GM12865 (cell line): ENCODE data around the gene RFNG.

Experiments
- DNase-seq: peaks from one replicate; pipeline ENCODE4 v3.0.0; 2010; ENCODE audit warnings: low read depth
- H3K4me3 ChIP-seq: 2 replicates; pipeline ENCODE4 v1.5.1; 2011; ENCODE audit warnings: mild to moderate bottlenecking, low read depth, low read length, control low read depth
- CTCF ChIP-seq: IDR thresholded peaks from 2 replicates; pipeline ENCODE4 v1.5.1; 2011; ENCODE audit warnings: low read length, control low read depth, low read depth, inconsistent platforms; ENCODE audit not compliant: insufficient read depth; ENCODE audit errors: missing control alignments

The RFNG gene

GRCh38 chr17:82028966-82029365, 22.6 kb downstream of the RFNG start:
- DNase-seq, result no peak
- no peak for TF ChIP-seq CTCF
- H3K4me3 ChIP-seq, result no peak overlapping the region

- H3K4me3 ChIP-seq, result no peak overlapping the region
- TF ChIP-seq CTCF, result no peak
These were observed 23.4 kb downstream of the RFNG start for GRCh38 chr17:82028246-82028645.

GRCh38 chr17:82025401-82026107, 26.1 kb downstream of the RFNG start:
- no peak for DNase-seq
- no peak overlapping the region for H3K4me3 ChIP-seq
- no peak for TF ChIP-seq CTCF

More at GRCh38 chr17:82028246-82028645, 23.4 kb downstream of the RFNG start:
- DNase-seq, result no peak

GRCh38 chr17:82024859-82025258, 26.8 kb downstream of the RFNG start:
- no peak overlapping the region for H3K4me3 ChIP-seq
- no peak for DNase-seq
- no peak for TF ChIP-seq CTCF

- no peak for TF ChIP-seq CTCF
- DNase-seq, result peak; percentile 41
- peak overlapping the region; percentile 59 for H3K4me3 ChIP-seq
These were observed 28.0 kb downstream of the RFNG start for GRCh38 chr17:82023447-82024241.

GRCh38 chr17:82022981-82023446, 28.6 kb downstream of the RFNG start, which contains the start of gene LRRC45:
LRRC45 (plus strand) TSS chr17:82023305; CDS start chr17:82023644, 339 bp downstream.
- H3K4me3 ChIP-seq, result peak within 1 kb of the TSS; percentile 62
- peak; percentile 100 for DNase-seq
- no peak for TF ChIP-seq CTCF
